SK-MEL-5 (cell line): ENCODE measurements around the gene TP53. TPM values are rescaled to one million over a fixed set of nuclear protein-coding genes. Genes with fewer than 3 reads are reported as not detected.

Source experiments
- DNase-seq: peaks from one replicate; pipeline ENCODE4 v3.0.0-alpha.2; 2016; ENCODE audit warnings: low read depth, low spot score
- in situ Hi-C: cut with HindIII; loops from 2 replicates; pipeline ENCODE4 v1.10.0; 2016; ENCODE audit warnings: low sequenced_read_pairs, high pct_unique_total_duplicates, low pct_unique_long_range_greater_than_20kb
- polyA plus RNA-seq, 2 experiments: library from polyadenylated mRNA; depleted of rRNA; stranded (reverse); fragments of >200 nt; gene quantifications; 2 replicates each; pipeline ENCODE4 v1.2.3, GENCODE V29; 2015
- total RNA-seq: library from RNA; depleted of rRNA; stranded (reverse); fragments of >200 nt; shearing (Covaris generic); gene quantifications from 2 replicates; pipeline ENCODE4 v1.2.3, GENCODE V29; 2014; rRNA removed

The TP53 gene
- total RNA-seq = 14.1 and 15.4 TPM in 2 replicates
- 52.1 and 52.5 TPM in 2 replicates for polyA plus RNA-seq (2015; cell fraction: cytosol; rRNA removed)
- polyA plus RNA-seq (2015; cell fraction: nucleus; rRNA removed) = 21.9 and 44.3 TPM in 2 replicates

GRCh38 chr17:7687072-7687907, at the start of gene TP53:
Gene TP53, minus strand, starts transcription at chr17:7687490. Its CDS starts 10,896 bp downstream, at chr17:7676594.
- in situ Hi-C loops = no loop called here
- peak; percentile 96 for DNase-seq

GRCh38 chr17:7732981-7733539, 45.8 kb upstream of the TP53 start:
- in situ Hi-C loops = no loop called here

GRCh38 chr17:7729816-7730215, 42.5 kb upstream of the TP53 start:
- in situ Hi-C loops = no loop called here

More at GRCh38 chr17:7732981-7733539, 45.8 kb upstream of the TP53 start:
- no peak for DNase-seq

GRCh38 chr17:7727886-7728285, 40.6 kb upstream of the TP53 start:
- in situ Hi-C loops = no loop called here
- DNase-seq = no peak

More at GRCh38 chr17:7729816-7730215, 42.5 kb upstream of the TP53 start:
- no peak for DNase-seq

GRCh38 chr17:7721612-7722011, 34.3 kb upstream of the TP53 start:
- in situ Hi-C loops = no loop called here
- peak; percentile 16 for DNase-seq

GRCh38 chr17:7720125-7720524, 32.8 kb upstream of the TP53 start:
- in situ Hi-C loops = no loop called here

GRCh38 chr17:7719661-7720060, 32.4 kb upstream of the TP53 start:
- in situ Hi-C loops = no loop called here
- DNase-seq = no peak

More at GRCh38 chr17:7720125-7720524, 32.8 kb upstream of the TP53 start:
- no peak for DNase-seq

GRCh38 chr17:7717756-7718350, 30.6 kb upstream of the TP53 start:
- in situ Hi-C loops = no loop called here

GRCh38 chr17:7716901-7717755, 29.8 kb upstream of the TP53 start, which contains the start of gene DNAH2:
Gene DNAH2, plus strand, starts transcription at chr17:7717744. Its CDS starts 1,991 bp downstream, at chr17:7719735.
- in situ Hi-C loops = no loop called here
- DNase-seq = peak; percentile 93

More at GRCh38 chr17:7717756-7718350, 30.6 kb upstream of the TP53 start:
- no peak for DNase-seq

- DNase-seq = no peak
- in situ Hi-C loops = no loop called here
These were observed 28.9 kb upstream of the TP53 start for GRCh38 chr17:7715936-7716886.

- no peak for DNase-seq
These were observed 27.7 kb upstream of the TP53 start for GRCh38 chr17:7714721-7715594.

GRCh38 chr17:7713782-7714181, 26.5 kb upstream of the TP53 start:
- no peak for DNase-seq
- in situ Hi-C loops = no loop called here

More at GRCh38 chr17:7714721-7715594, 27.7 kb upstream of the TP53 start:
- in situ Hi-C loops = no loop called here

- in situ Hi-C loops = no loop called here
- DNase-seq = peak; percentile 14
These were observed 25.0 kb upstream of the TP53 start for GRCh38 chr17:7712111-7712771.

- DNase-seq = peak; percentile 52
- in situ Hi-C loops = no loop called here
These were observed 23.9 kb upstream of the TP53 start for GRCh38 chr17:7711051-7711755.
